GM19452 (cell line): ENCODE results near the gene ETV6.

ENCODE experiments used
- ATAC-seq: cut with Tn5 transposase; IDR thresholded peaks from one replicate; pipeline ENCODE4 v1.9.1; 2021; ENCODE audit not compliant: unreplicated experiment

Gene ETV6

GRCh38 chr12:11797317-11797913, 147.9 kb downstream of the ETV6 start:
- no peak for ATAC-seq

- no peak for ATAC-seq
Observed at GRCh38 chr12:11798006-11798708, 148.7 kb downstream of the ETV6 start.

GRCh38 chr12:11798856-11799501, 149.5 kb downstream of the ETV6 start:
- no peak for ATAC-seq

- no peak for ATAC-seq
Observed at GRCh38 chr12:11799502-11799873, 150.0 kb downstream of the ETV6 start.

- ATAC-seq, result no peak
Observed at GRCh38 chr12:11801643-11802042, 152.2 kb downstream of the ETV6 start.

GRCh38 chr12:11804130-11804529, 154.7 kb downstream of the ETV6 start:
- ATAC-seq, result no peak

GRCh38 chr12:11805043-11805442, 155.6 kb downstream of the ETV6 start:
- no peak for ATAC-seq

- ATAC-seq, result no peak
Observed at GRCh38 chr12:11805680-11806079, 156.2 kb downstream of the ETV6 start.

GRCh38 chr12:11807458-11807857, 158.0 kb downstream of the ETV6 start:
- no peak for ATAC-seq

- no peak for ATAC-seq
Observed at GRCh38 chr12:11808931-11809330, 159.5 kb downstream of the ETV6 start.

GRCh38 chr12:11810206-11810545, 160.7 kb downstream of the ETV6 start:
- ATAC-seq, result no peak

- no peak for ATAC-seq
Observed at GRCh38 chr12:11811008-11811407, 161.5 kb downstream of the ETV6 start.

- no peak for ATAC-seq
Observed at GRCh38 chr12:11812241-11812585, 162.7 kb downstream of the ETV6 start.

- ATAC-seq, result no peak
Observed at GRCh38 chr12:11812586-11813437, 163.3 kb downstream of the ETV6 start.

GRCh38 chr12:11813438-11813813, 164.0 kb downstream of the ETV6 start:
- ATAC-seq, result no peak

- ATAC-seq, result no peak
Observed at GRCh38 chr12:11814374-11814773, 164.9 kb downstream of the ETV6 start.

- ATAC-seq, result no peak
Observed at GRCh38 chr12:11815397-11815796, 165.9 kb downstream of the ETV6 start.

GRCh38 chr12:11819643-11820042, 170.2 kb downstream of the ETV6 start:
- no peak for ATAC-seq

GRCh38 chr12:11820476-11820875, 171.0 kb downstream of the ETV6 start:
- no peak for ATAC-seq

GRCh38 chr12:11821386-11822080, 172.1 kb downstream of the ETV6 start:
- no peak for ATAC-seq
